Astrocyte (in vitro differentiated cells and primary cell): ENCODE data around the gene PGA3. TPM values are rescaled to one million over a fixed set of nuclear protein-coding genes. Genes with fewer than 3 reads are reported as not detected.

Source experiments
- DNase-seq: peaks from one replicate; pipeline ENCODE4 v3.0.0-alpha.2; 2010; ENCODE audit warnings: low read depth
- FAIRE-seq: peaks from 2 replicates; lab custom pipeline; 2011; peaks lifted over from hg19 to GRCh38; lab: Jason Lieb, UNC
- H2AFZ ChIP-seq: 2 replicates; pipeline ENCODE4 v1.6.0; 2012; ENCODE audit warnings: low read depth, low read length, inconsistent platforms
- H3K27ac ChIP-seq: 2 replicates; pipeline ENCODE4 v1.5.1; 2011; ENCODE audit warnings: low read depth, low read length, inconsistent platforms
- H3K27me3 ChIP-seq: 2 replicates; pipeline ENCODE4 v1.6.0; 2011; ENCODE audit warnings: low read length, inconsistent platforms; ENCODE audit not compliant: insufficient read depth
- H3K36me3 ChIP-seq: 2 replicates; pipeline ENCODE4 v1.5.1; 2011; ENCODE audit warnings: low read length, inconsistent platforms; ENCODE audit not compliant: insufficient read depth
- H3K4me1 ChIP-seq: 2 replicates; pipeline ENCODE4 v1.5.1; 2011; ENCODE audit warnings: low read length, inconsistent platforms; ENCODE audit not compliant: insufficient read depth
- H3K4me2 ChIP-seq: 2 replicates; pipeline ENCODE4 v1.6.0; 2012; ENCODE audit warnings: low read length, inconsistent platforms
- H3K4me3 ChIP-seq: 2 replicates; pipeline ENCODE4 v1.5.1; 2011; ENCODE audit warnings: low read depth, mild to moderate bottlenecking, low read length, inconsistent platforms; ENCODE audit not compliant: insufficient read depth
- H3K79me2 ChIP-seq: 2 replicates; pipeline ENCODE4 v1.6.0; 2012; ENCODE audit warnings: mild to moderate bottlenecking, low read length, inconsistent platforms; ENCODE audit not compliant: insufficient read depth
- H3K9ac ChIP-seq: 2 replicates; pipeline ENCODE4 v1.6.0; 2012; ENCODE audit warnings: mild to moderate bottlenecking, low read length, inconsistent platforms
- H3K9me3 ChIP-seq: 2 replicates; pipeline ENCODE4 v1.5.1; 2012; ENCODE audit warnings: low read depth, mild to moderate bottlenecking, low read length, inconsistent platforms; ENCODE audit not compliant: insufficient read depth
- H4K20me1 ChIP-seq: 2 replicates; pipeline ENCODE4 v1.6.0; 2012; ENCODE audit warnings: low read length, inconsistent platforms; ENCODE audit not compliant: insufficient read depth
- H3K27ac Mint-ChIP-seq: one replicate; pipeline ENCODE4 v1.8.0; 2021; ENCODE audit warnings: mild to moderate bottlenecking, mixed read lengths; ENCODE audit not compliant: unreplicated experiment
- H3K27me3 Mint-ChIP-seq: one replicate; pipeline ENCODE4 v1.8.0; 2021; ENCODE audit warnings: low read depth, mixed read lengths; ENCODE audit not compliant: unreplicated experiment
- H3K36me3 Mint-ChIP-seq: one replicate; pipeline ENCODE4 v1.8.0; 2021; ENCODE audit warnings: low read depth, mixed read lengths; ENCODE audit not compliant: unreplicated experiment
- H3K4me1 Mint-ChIP-seq: one replicate; pipeline ENCODE4 v1.8.0; 2021; ENCODE audit warnings: low read depth, mixed read lengths; ENCODE audit not compliant: unreplicated experiment
- H3K4me3 Mint-ChIP-seq: one replicate; pipeline ENCODE4 v1.8.0; 2021; ENCODE audit warnings: mild to moderate bottlenecking, moderate library complexity, mixed read lengths; ENCODE audit not compliant: unreplicated experiment
- H3K9me3 Mint-ChIP-seq: one replicate; pipeline ENCODE4 v1.8.0; 2021; ENCODE audit warnings: mild to moderate bottlenecking, mixed read lengths; ENCODE audit not compliant: unreplicated experiment
- CTCF ChIP-seq: IDR thresholded peaks from 2 replicates; pipeline ENCODE4 v1.5.1; 2011; ENCODE audit warnings: low read depth, mild to moderate bottlenecking, inconsistent platforms, low read length, moderate library complexity; ENCODE audit not compliant: insufficient read depth
- EZH2 ChIP-seq: IDR thresholded peaks from 2 replicates; pipeline ENCODE4 v1.6.1; 2012; ENCODE audit warnings: mild to moderate bottlenecking, low read length, inconsistent platforms; ENCODE audit not compliant: insufficient read depth
- total RNA-seq: library from RNA; stranded (reverse); gene quantifications from 2 replicates; pipeline ENCODE4 v1.2.1, GENCODE V29; 2021

PGA3 gene
- total RNA-seq, 1 donor from 2014 or later = 0.43 TPM

GRCh38 chr11:61194981-61195695, 8.2 kb upstream of the PGA3 start:
- Histone ChIP-seq H2AFZ (no peak overlapping the region), H3K9me3 (no peaks in the 10 kb centered on the region), H3K4me3 (no peak overlapping the region), H3K4me1 (no peaks in the 10 kb centered on the region), H3K27ac (no peak overlapping the region), H3K79me2 (no peaks in the 10 kb centered on the region), H3K9ac (no peak overlapping the region), H4K20me1 (no peaks in the 10 kb centered on the region), H3K27me3 (peaks cover 17% of the 10 kb centered on the region), H3K4me2 (no peak overlapping the region), H3K36me3 (no peaks in the 10 kb centered on the region)
- TF ChIP-seq CTCF (no peak), EZH2 (no peak)
- H3K27ac Mint-ChIP-seq = no peak overlapping the region
- H3K9me3 Mint-ChIP-seq = peaks cover 2% of the 10 kb centered on the region
- FAIRE-seq (no peak), DNase-seq (no peak)
- no peaks in the 10 kb centered on the region for H3K4me1 Mint-ChIP-seq
- no peak overlapping the region for H3K4me3 Mint-ChIP-seq
- peaks cover 24% of the 10 kb centered on the region for H3K27me3 Mint-ChIP-seq
- H3K36me3 Mint-ChIP-seq = no peaks in the 10 kb centered on the region

- DNase-seq (no peak), FAIRE-seq (no peak)
- no peak overlapping the region for H3K4me2 ChIP-seq
- H3K4me1 Mint-ChIP-seq = no peaks in the 10 kb centered on the region
- no peak overlapping the region for H3K27ac Mint-ChIP-seq
- no peaks in the 10 kb centered on the region for H4K20me1 ChIP-seq
- TF ChIP-seq CTCF (no peak), EZH2 (no peak)
- H3K27ac ChIP-seq = no peak overlapping the region
- H3K9me3 ChIP-seq = no peaks in the 10 kb centered on the region
- no peaks in the 10 kb centered on the region for H3K4me1 ChIP-seq
- peaks cover 17% of the 10 kb centered on the region for H3K27me3 ChIP-seq
- H3K36me3 Mint-ChIP-seq = no peaks in the 10 kb centered on the region
- no peak overlapping the region for H3K4me3 ChIP-seq
- H3K4me3 Mint-ChIP-seq = no peak overlapping the region
- no peaks in the 10 kb centered on the region for H3K79me2 ChIP-seq
- no peaks in the 10 kb centered on the region for H3K36me3 ChIP-seq
- H3K27me3 Mint-ChIP-seq = peaks cover 29% of the 10 kb centered on the region
- peaks cover 2% of the 10 kb centered on the region for H3K9me3 Mint-ChIP-seq
- no peak overlapping the region for H2AFZ ChIP-seq
- no peak overlapping the region for H3K9ac ChIP-seq
Measured at GRCh38 chr11:61195719-61196118, 7.6 kb upstream of the PGA3 start.

GRCh38 chr11:61198361-61198760, 5.0 kb upstream of the PGA3 start:
- Histone ChIP-seq H3K4me1 (no peaks in the 10 kb centered on the region), H3K9me3 (no peaks in the 10 kb centered on the region), H3K4me2 (no peak overlapping the region), H3K4me3 (no peak overlapping the region), H3K9ac (no peak overlapping the region), H3K27ac (no peak overlapping the region), H4K20me1 (no peaks in the 10 kb centered on the region), H3K27me3 (peaks cover 19% of the 10 kb centered on the region), H2AFZ (no peak overlapping the region), H3K36me3 (no peaks in the 10 kb centered on the region), H3K79me2 (no peaks in the 10 kb centered on the region)
- Mint-ChIP-seq H3K4me3 (no peak overlapping the region), H3K36me3 (no peaks in the 10 kb centered on the region), H3K9me3 (peaks cover 10% of the 10 kb centered on the region), H3K4me1 (no peaks in the 10 kb centered on the region), H3K27me3 (peaks cover 48% of the 10 kb centered on the region), H3K27ac (no peak overlapping the region)
- no peak for DNase-seq
- TF ChIP-seq EZH2 (no peak), CTCF (no peak)
- no peak for FAIRE-seq
